Hypothalamus (tissue), 51 donors: ENCODE measurements around the gene ZC3H4.
A peak's percentile ranks its signal among the peaks of the same experiment; 100 is the strongest.

ENCODE experiments used
- DNase-seq, 51 donors: peaks; one replicate each; lab custom pipeline; 2025; lab: John Stamatoyannopoulos, UW

ZC3H4 gene

GRCh38 chr19:47134545-47134944, 21.0 kb upstream of the ZC3H4 start:
- no peak for DNase-seq

DNA sequence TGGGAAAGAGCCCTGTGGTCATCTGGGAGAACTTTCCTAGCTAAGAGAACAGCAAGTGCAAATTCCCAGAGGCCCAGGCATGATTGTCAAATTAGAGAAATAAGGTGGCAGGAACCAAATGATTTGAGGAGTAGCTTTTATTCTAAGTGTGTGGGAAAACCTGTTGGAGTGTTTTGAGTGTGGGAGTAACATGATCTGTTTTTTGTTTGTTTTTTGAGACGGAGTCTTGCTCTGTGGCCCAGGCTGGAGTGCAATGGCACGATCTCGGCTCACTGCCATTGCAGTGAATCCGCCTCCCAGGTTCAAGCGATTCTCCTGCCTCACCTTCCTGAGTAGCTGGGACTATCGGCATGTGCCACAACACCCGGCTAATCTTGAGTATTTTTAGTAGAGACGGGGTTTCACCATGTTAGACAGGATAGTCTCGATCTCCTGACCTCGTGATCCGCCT, 19.5 kb upstream of the ZC3H4 start:
- no peak for DNase-seq

DNA sequence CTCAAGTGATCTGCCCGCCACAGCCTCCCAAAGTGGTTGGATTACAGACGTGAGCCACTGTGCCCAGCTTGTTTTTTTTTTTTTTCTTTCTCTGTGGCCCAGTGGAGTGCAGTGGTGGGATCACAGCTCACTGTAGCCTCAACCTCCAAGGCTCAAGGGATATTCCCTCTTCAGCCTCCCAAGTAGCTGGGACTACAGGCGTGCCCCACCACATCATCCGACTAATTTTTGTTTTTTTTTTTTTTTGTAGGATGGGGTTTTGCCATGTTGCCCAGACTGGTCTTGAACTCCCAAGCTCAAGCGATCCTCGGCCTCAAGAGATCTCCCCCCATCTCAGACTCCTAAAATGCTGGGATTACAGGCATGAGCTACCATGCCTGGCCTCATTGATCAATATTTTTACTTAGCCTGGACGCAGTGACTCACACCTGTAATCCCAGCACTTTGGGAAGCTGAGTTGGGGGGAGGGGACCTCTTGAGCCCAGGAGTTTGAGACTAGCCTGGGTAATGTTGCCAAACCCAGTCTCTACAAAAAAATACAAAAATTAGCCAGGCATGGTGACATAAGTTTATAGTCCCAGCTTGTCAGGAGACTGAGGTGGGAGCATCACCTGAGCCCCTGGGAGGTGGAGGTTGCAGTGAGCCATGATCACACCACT, 18.7 kb upstream of the ZC3H4 start:
- DNase-seq: no peak

DNA sequence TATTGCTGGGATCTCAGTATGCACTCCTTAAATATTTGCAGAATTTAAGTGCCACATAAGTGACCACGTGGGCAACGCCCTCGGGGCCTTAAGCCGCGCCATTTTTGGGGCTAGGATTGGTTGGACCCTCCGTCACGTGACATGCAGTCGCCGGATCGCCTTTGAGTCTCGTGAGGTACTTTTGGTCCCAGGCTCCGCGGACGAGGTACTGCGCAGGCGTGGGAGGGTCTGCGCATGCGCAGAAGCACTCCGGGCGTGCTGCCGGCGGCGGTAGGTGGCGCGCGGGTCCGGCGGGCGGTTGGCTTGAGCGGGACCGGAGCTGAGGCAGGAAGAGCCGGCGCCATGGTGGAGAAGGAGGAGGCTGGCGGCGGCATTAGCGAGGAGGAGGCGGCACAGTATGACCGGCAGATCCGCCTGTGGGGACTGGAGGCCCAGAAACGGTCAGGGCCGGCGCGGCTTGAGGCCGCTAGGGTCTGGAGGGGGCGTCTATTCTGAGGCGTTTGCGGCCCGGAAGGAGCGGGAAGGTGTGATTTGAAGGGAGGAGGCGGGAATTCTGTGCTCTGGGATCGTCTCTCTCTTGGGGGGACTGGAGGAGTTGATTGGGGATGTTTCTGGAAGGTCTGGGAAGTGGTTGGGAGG, 17.1 kb upstream of the ZC3H4 start, which contains the start of gene SAE1:
SAE1 (plus strand) TSS at position 247 of the 639 bp plus-strand sequence; CDS start at position 343, 96 bp downstream.
- DNase-seq: peak; percentile 69 to 97 (median 89)

DNA sequence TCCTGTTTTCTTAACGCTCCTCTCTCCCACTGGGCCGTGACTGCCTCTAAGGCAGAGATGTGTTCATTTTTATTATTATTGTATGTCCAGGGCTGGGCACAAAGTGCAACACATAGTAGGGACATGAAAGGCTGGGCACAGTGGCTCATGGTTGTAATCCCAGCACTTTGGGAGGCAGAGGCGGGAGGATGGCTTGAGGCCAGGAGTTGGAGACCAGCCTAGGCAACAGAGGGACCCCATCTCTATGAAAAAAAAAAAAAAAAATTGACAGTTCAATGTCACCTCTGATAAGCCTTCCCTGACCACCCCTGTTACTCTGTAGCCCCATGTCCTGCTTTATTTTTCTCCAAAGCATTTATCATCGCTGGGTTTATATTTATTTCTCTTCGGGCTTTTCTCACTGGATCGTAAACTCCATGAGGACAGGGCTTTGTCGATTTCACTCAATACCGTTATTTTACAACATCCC, 16.6 kb upstream of the ZC3H4 start:
- peak in 1 of 51 donors; percentile 7 for DNase-seq

GRCh38 chr19:47129579-47129978, 16.0 kb upstream of the ZC3H4 start:
- DNase-seq: no peak

DNA sequence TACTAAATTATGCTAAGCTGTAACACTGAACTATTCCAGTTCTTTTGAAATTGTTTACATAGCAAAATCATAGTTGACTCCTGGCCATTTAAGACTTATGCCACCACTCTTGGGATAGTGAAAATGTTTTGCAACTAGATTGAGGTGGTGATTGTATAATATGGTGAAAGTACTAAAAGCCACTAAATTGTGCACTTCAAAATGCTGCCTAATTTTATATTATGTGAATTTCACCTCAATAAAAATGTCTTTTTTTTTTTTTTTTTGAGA, 12.0 kb upstream of the ZC3H4 start:
- DNase-seq: no peak

DNA sequence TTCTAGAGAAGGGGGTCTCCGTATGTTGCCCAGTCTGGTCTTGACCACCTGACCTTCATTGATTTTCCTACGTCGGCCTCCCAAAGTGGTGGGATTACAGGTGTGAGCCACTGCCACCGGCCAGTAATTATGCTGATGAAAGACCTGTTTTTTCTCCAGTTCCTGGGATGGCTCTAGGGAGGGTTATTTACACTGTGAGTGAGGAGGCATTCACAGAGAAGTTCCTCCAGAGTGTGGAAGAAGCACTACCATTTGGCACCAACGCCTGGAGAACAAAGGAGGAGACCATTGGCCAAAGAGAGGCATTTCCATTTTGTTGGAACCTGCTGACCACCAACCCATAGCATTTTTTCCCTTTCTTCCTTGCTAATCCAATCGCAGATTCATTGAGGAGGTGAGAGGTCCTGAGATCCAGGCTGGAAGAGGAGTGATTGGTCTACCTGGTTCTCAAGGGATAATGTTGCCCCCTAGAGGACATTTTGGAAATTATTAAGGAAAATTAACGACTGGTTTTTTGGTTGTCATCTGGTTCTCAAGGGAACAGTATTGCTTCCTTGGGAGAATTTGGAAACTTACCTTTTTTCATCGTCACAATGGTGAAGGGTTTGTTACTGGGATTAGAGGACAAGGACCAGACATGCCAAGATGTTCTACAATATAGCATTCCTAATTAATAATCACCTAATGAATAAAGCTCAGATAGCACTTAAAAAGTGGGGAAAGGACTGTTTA, 11.5 kb upstream of the ZC3H4 start:
- peak in 5 of 51 donors; percentile 5 to 65 (median 18) for DNase-seq

GRCh38 chr19:47123406-47123805, 9.8 kb upstream of the ZC3H4 start:
- no peak for DNase-seq

GRCh38 chr19:47122359-47123335, 9.1 kb upstream of the ZC3H4 start:
- DNase-seq: no peak

- no peak for DNase-seq
These were observed 7.0 kb upstream of the ZC3H4 start for GRCh38 chr19:47120470-47121067.

- no peak for DNase-seq
These were observed 475 bp upstream of the ZC3H4 start for GRCh38 chr19:47113850-47114651.

DNA sequence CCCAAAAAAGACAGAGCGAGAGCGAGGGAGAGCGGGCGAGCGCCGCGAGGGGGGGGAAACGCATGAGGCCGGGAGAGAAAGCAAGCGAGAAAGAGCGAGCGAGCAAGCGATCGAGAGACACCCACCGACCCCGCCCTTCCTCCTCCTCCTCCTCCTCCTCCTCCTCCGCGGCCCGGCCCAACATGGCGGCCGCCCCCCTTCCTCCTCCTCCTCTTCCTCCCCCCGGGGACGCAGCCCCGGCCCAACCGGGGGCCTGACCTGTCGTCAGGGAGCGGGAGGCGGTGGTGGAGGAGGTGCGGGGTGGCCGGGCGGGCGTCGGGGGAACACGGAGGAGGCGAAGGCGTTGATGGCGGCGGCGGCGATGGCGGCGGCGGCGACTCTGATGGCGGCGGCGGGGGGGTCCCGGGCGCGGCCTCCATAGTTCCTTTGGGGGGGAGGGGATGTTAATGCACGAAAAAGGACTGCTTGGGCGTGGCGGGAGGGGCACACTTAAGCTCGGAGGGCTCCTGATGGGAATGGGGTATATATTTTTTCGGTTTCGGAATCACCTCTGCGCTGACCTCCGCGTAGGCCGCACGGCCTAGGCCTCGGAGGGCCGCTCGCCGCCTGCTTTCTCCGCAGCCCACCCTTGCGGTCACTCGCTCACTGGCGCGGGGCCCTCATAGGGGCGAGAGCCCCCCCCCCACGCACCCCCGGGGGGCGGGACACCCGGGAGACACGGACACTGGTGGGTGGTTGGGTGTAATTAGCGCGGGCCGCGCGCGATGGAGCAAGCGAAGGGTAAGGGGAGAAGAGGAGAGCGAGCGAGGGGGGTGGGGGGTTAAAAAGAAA, 1.2 kb downstream of the ZC3H4 start:
- DNase-seq: peak in 50 of 51 donors; percentile 47 to 95 (median 76)

DNA sequence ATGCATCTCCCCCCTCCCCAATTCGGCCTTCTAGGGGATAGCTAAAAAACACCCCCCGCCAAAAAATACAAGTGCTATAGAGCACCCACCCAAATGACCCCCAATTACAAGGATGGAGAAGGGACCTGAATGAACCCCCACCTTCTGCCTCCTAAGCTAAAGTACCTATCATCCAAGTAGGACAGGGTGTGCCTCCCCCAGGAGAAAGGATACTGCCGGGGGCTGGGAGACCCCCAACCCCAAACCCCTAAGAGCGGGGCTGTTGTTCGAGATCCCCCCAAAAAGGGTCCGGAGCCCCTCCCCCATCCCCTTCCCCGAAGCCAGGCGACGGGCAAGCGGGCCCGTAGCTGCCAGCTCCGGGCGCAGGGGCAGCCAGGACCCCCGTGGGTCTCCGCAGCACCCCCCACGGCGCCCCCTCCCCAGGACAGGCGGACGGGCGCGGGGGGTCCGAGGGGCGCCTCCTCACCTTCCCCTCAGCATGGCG, 1.9 kb downstream of the ZC3H4 start:
- peak in 2 of 51 donors; percentile 65 to 77 for DNase-seq

DNA sequence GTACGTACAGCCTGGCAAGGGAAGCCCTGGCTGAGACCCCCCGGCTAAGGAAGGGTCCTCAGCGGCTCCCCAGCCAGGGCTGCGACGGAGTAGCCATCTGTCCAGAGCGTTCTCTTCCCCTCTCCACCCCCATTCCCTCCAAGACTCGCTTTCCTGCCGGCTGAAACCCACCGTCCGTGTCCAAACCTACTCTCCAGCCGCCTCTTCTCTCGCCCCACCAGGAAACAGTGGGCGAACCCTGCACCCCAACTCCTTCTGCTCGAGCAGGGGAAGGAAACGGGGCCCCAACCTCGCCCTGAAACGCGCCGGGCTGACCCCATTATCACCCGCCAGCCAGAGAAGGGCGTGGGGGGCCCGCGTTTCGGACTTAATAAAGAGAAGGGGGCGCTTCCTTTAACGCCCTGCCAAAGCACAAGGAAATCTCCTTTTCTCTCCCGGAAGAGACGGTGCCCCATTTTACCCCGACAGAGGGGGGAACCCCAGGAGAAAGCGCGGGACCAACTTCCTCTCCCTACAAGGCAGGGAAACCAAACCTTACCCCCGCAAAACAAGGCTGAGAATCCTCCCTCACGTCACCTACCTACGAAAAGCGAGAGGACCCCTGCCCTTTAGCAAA, 2.5 kb downstream of the ZC3H4 start:
- DNase-seq: peak in 23 of 51 donors; percentile 15 to 72 (median 39)

DNA sequence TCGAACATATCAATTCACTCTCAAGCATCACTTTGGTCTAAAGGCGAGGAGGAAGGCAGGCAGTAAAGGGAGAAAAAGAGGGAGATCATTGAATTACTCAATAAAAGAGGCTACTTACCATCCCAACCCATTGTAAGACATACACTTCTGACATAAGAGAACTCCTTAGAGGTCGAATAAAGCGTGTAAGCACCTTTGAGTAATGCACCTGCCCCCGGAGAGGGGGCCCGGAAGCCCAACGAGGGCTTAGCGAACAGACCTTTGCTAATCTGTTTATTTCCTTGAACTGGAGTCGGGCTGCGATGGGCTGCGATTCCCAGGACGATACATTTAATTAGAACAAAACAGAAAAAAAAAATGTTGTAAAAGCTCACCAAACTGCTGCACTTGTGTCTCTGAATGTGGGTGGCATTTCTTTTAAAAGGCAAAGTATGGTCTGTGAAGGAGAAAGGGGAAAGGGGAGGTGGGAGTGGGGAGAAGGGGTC, 3.0 kb downstream of the ZC3H4 start:
- DNase-seq: peak in 4 of 51 donors; percentile 23 to 63 (median 50)
